PC-9 (cell line): ENCODE data around the gene TMEM165.

ENCODE experiments used
- EZH2 ChIP-seq: fragments of 200-600 bp; sonication (generic); IDR thresholded peaks from 2 replicates; pipeline ENCODE4 v1.8.0; 2017; ENCODE audit warnings: antibody characterized with exemption, low read depth
- TF ChIP-seq, protein P1 (sequence below): fragments of 200-600 bp; sonication (generic); conservative IDR thresholded peaks from 2 replicates; pipeline ENCODE4 v1.6.1; 2017; ENCODE audit warnings: mixed run types, antibody characterized with exemption, mild to moderate bottlenecking, moderate library complexity

DNA sequence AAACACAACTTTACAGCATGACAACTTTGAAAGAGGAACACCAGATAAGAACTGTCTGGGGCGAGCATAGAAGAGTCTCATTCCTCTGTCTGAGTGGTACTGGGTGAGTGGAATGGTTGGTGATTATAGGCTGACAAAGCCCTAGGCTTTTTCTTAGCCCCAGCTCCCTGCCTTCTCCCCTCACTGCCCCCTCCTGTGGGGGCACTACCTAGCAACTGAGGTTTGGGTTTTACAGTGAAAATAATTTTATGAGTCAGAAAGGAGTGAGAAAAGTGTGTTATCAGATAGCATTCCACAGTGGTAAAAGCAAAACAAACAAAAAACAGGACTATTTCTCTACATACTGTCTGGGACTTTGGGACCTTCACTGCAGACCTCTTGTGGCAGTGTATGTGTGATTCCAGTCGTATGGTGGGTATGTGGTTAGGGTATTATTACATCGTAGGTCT, 10.5 kb upstream of the TMEM165 start:
- TF ChIP-seq, protein P1, sequence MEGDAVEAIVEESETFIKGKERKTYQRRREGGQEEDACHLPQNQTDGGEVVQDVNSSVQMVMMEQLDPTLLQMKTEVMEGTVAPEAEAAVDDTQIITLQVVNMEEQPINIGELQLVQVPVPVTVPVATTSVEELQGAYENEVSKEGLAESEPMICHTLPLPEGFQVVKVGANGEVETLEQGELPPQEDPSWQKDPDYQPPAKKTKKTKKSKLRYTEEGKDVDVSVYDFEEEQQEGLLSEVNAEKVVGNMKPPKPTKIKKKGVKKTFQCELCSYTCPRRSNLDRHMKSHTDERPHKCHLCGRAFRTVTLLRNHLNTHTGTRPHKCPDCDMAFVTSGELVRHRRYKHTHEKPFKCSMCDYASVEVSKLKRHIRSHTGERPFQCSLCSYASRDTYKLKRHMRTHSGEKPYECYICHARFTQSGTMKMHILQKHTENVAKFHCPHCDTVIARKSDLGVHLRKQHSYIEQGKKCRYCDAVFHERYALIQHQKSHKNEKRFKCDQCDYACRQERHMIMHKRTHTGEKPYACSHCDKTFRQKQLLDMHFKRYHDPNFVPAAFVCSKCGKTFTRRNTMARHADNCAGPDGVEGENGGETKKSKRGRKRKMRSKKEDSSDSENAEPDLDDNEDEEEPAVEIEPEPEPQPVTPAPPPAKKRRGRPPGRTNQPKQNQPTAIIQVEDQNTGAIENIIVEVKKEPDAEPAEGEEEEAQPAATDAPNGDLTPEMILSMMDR = no peak
- TF ChIP-seq EZH2 = no peak
